A549 (cell line): ENCODE measurements around the gene UBE2D4. TPM values are rescaled to one million over a fixed set of nuclear protein-coding genes. Genes with fewer than 3 reads are reported as not detected.

ENCODE experiments used
- ATAC-seq, 2 experiments: fragments of 200-7000 bp in 1 of 2; fragments of >200 bp in 1 of 2; cut with Nextera tagmentation in 1 of 2; cut with Tn5 transposase in 1 of 2; 3 replicates each; pipeline versions ENCODE4 v1.8.0 to v1.9.1; 2018 to 2020; ENCODE audit warnings: mild to moderate bottlenecking in 1 of 2, moderate library complexity in 1 of 2
- CTCF ChIA-PET: fragments of 300-600 bp; sonication (Branson Sonifier 250); formaldehyde crosslinking; extraction: SDS; loops from one replicate; lab custom pipeline; 2021; ENCODE audit warnings: antibody characterized with exemption, inconsistent platforms; lab: Yijun Ruan, JAX
- POLR2A ChIA-PET: fragments of 350-600 bp; formaldehyde crosslinking; extraction: SDS; loops from one replicate; lab custom pipeline; 2021; ENCODE audit warnings: antibody characterized with exemption, inconsistent platforms; lab: Yijun Ruan, JAX
- DNase-seq, 2 experiments: peaks; one replicate each; pipeline versions ENCODE4 v3.0.0 to v3.0.0-alpha.2; 2011 to 2016; ENCODE audit warnings: low read depth in 1 of 2, low spot score in 1 of 2
- FAIRE-seq: peaks from 2 replicates; lab custom pipeline; 2011; peaks lifted over from hg19 to GRCh38; lab: Jason Lieb, UNC
- H3K27ac ChIP-seq, 2 experiments: fragments of >200 bp; sonication (Bioruptor Twin); formaldehyde crosslinking; 3 replicates each; pipeline ENCODE4 v1.5.1; 2016 to 2017
- H3K4me1 ChIP-seq: fragments of >200 bp; sonication (Bioruptor Twin); formaldehyde crosslinking; 3 replicates; pipeline ENCODE4 v1.6.1; 2016
- H3K4me2 ChIP-seq: fragments of >200 bp; sonication (Bioruptor Twin); formaldehyde crosslinking; 3 replicates; pipeline ENCODE4 v1.6.1; 2016
- H3K4me3 ChIP-seq: fragments of >200 bp; sonication (Bioruptor Twin); formaldehyde crosslinking; 3 replicates; pipeline ENCODE4 v1.5.1; 2016
- H3K9me3 ChIP-seq: fragments of >200 bp; sonication (Bioruptor Twin); formaldehyde crosslinking; 3 replicates; pipeline ENCODE4 v1.6.1; 2016
- BHLHE40 ChIP-seq: IDR thresholded peaks from 2 replicates; pipeline ENCODE4 v1.6.1; 2012; ENCODE audit warnings: low read depth, low read length, inconsistent platforms
- CEBPB ChIP-seq, 2 experiments: fragments of >200 bp in 1 of 2; sonication (Bioruptor Twin) in 1 of 2; formaldehyde crosslinking in 1 of 2; IDR thresholded peaks; 2 replicates each; pipeline ENCODE4 v1.6.1; 2012 to 2016
- CHD2 ChIP-seq: fragments of 150-350 bp; IDR thresholded peaks from 2 replicates; pipeline ENCODE4 v1.6.1; 2014; ENCODE audit warnings: low read length; ENCODE audit not compliant: partially characterized antibody
- CHD4 ChIP-seq: fragments of 200-600 bp; sonication (generic); IDR thresholded peaks from 2 replicates; pipeline ENCODE4 v1.6.1; 2016; ENCODE audit warnings: antibody characterized with exemption, mild to moderate bottlenecking, borderline replicate concordance
- GATA3 ChIP-seq: IDR thresholded peaks from 2 replicates; pipeline ENCODE4 v1.6.1; 2012; ENCODE audit warnings: borderline replicate concordance
- HDAC2 ChIP-seq: fragments of 200-600 bp; sonication (generic); IDR thresholded peaks from 2 replicates; pipeline ENCODE4 v1.6.1; 2016
- HOXA7 ChIP-seq: fragments of 250-450 bp; sonication (Bioruptor Pico); IDR thresholded peaks from 2 replicates; pipeline ENCODE4 v1.5.0; 2020; ENCODE audit warnings: mild to moderate bottlenecking, moderate library complexity
- NR3C1 ChIP-seq: fragments of >200 bp; sonication (Bioruptor Twin); formaldehyde crosslinking; IDR thresholded peaks from 3 replicates; pipeline ENCODE4 v1.6.1; 2017
- PHF8 ChIP-seq: fragments of 200-600 bp; sonication (generic); IDR thresholded peaks from 2 replicates; pipeline ENCODE4 v1.6.1; 2016; ENCODE audit warnings: low read depth, mild to moderate bottlenecking, antibody characterized with exemption, moderate library complexity, borderline replicate concordance
- POLR2AphosphoS2 ChIP-seq: conservative IDR thresholded peaks from 2 replicates; pipeline ENCODE4 v1.6.1; 2012; ENCODE audit warnings: low read length, improper control_type of control experiment, inconsistent platforms
- RNF2 ChIP-seq: fragments of 200-600 bp; sonication (generic); IDR thresholded peaks from 2 replicates; pipeline ENCODE4 v1.6.1; 2016; ENCODE audit warnings: low read depth, mild to moderate bottlenecking, antibody characterized with exemption, moderate library complexity, borderline replicate concordance
- SMC3 ChIP-seq: fragments of >200 bp; sonication (Bioruptor Twin); formaldehyde crosslinking; IDR thresholded peaks from 3 replicates; pipeline ENCODE4 v1.6.1; 2018; ENCODE audit warnings: inconsistent platforms
- TFCP2L1 ChIP-seq: fragments of 250-450 bp; sonication (Bioruptor Pico); IDR thresholded peaks from 2 replicates; pipeline ENCODE4 v1.5.0; 2021; ENCODE audit warnings: mild to moderate bottlenecking
- ZFP36 ChIP-seq: fragments of 450-650 bp; IDR thresholded peaks from 2 replicates; pipeline ENCODE4 v1.6.1; 2014; ENCODE audit warnings: borderline replicate concordance; ENCODE audit not compliant: partially characterized antibody
- ZNF302 ChIP-seq: fragments of 250-450 bp; sonication (Bioruptor Pico); IDR thresholded peaks from 2 replicates; pipeline ENCODE4 v1.9.0; 2021; ENCODE audit warnings: inconsistent platforms, mild to moderate bottlenecking, moderate library complexity
- ZSCAN20 ChIP-seq: fragments of 250-450 bp; sonication (Bioruptor Pico); IDR thresholded peaks from 2 replicates; pipeline ENCODE4 v1.8.0; 2022; ENCODE audit warnings: mild to moderate bottlenecking, moderate library complexity
- WGBS: methylation state at CpG from one replicate; pipeline ENCODE4 v1.1.6; 2017; ENCODE audit errors: missing lambda C conversion rate; 5-methylcytosine and 5-hydroxymethylcytosine counted together
- polyA plus RNA-seq, 4 experiments: library from polyadenylated mRNA; depleted of rRNA in 3 of 4; stranded (reverse); fragments of >200 nt; fragmentation: RNase III in 1 of 4; extraction: RNeasy Plus Mini Kit Qiagen cat#74134 plus additional on column Dnase treatment in 1 of 4; gene quantifications; 2 replicates in 3 of 4; 3 replicates in 1 of 4; pipeline ENCODE4 v1.2.3, GENCODE V29; 2011 to 2017
- TF ChIP-seq, protein P1 (sequence below): fragments of 150-350 bp; IDR thresholded peaks from 2 replicates; pipeline ENCODE4 v1.6.1; 2014; ENCODE audit warnings: low read depth, mild to moderate bottlenecking, low read length
- TF ChIP-seq, protein P2 (sequence below): fragments of >200 bp; sonication (Bioruptor Twin); formaldehyde crosslinking; IDR thresholded peaks from 3 replicates; pipeline ENCODE4 v1.6.1; 2016
- TF ChIP-seq, protein P3 (sequence below): fragments of 250-450 bp; sonication (Bioruptor Pico); IDR thresholded peaks from 2 replicates; pipeline ENCODE4 v1.5.0; 2021; ENCODE audit warnings: mild to moderate bottlenecking, moderate library complexity, borderline replicate concordance
- TF ChIP-seq, protein P4 (sequence below): IDR thresholded peaks from 2 replicates; pipeline ENCODE4 v1.6.1; 2012; ENCODE audit warnings: low read depth, borderline replicate concordance

Gene UBE2D4
- polyA plus RNA-seq, 2 of the 4 experiments (the other 2 are of a cell fraction) = 8.4 to 14.0 TPM

DNA sequence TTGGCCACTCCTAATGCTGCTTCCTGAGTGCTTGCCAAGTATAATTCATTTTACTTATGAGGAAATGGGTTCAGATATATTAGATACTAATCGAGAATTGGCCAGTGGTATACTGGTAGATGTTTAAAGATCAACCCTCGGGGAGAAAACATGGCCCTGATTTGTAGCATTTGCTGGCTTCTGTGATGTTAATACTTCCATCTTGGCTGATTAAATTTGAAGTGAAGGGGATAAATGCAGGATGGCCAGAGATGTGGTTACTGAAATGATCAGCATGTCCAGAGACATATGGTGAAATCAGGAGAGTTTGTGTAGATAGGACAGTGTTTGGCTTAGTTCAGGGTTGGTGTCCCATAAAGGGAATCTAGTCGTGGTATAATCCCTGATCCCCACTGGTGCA is 11.2 kb downstream of the UBE2D4 start:
- TF ChIP-seq GATA3 = no peak
- TF ChIP-seq NR3C1 = no peak
- TF ChIP-seq POLR2AphosphoS2 = no peak
- TF ChIP-seq, protein P1, sequence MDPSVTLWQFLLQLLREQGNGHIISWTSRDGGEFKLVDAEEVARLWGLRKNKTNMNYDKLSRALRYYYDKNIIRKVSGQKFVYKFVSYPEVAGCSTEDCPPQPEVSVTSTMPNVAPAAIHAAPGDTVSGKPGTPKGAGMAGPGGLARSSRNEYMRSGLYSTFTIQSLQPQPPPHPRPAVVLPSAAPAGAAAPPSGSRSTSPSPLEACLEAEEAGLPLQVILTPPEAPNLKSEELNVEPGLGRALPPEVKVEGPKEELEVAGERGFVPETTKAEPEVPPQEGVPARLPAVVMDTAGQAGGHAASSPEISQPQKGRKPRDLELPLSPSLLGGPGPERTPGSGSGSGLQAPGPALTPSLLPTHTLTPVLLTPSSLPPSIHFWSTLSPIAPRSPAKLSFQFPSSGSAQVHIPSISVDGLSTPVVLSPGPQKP = no peak
- TF ChIP-seq CHD2 = no peak
- no peak for TF ChIP-seq PHF8
- TF ChIP-seq ZSCAN20 (CRISPR knock-in tag) = no peak
- no peak for TF ChIP-seq ZFP36
- no peak for TF ChIP-seq ZNF302
- TF ChIP-seq HDAC2 = no peak
- Histone ChIP-seq H3K4me1 (no peaks in the 10 kb centered on the region), H3K27ac (no peak overlapping the region), H3K4me2 (no peak overlapping the region), H3K4me3 (no peak overlapping the region), H3K9me3 (no peaks in the 10 kb centered on the region)
- no peak for DNase-seq
- POLR2A ChIA-PET = no interaction called here
- no peak for FAIRE-seq
- 72% methylated on average over 3 of the region's 3 CpGs for WGBS
- ATAC-seq = no peak
- CTCF ChIA-PET = no interaction called here

DNA sequence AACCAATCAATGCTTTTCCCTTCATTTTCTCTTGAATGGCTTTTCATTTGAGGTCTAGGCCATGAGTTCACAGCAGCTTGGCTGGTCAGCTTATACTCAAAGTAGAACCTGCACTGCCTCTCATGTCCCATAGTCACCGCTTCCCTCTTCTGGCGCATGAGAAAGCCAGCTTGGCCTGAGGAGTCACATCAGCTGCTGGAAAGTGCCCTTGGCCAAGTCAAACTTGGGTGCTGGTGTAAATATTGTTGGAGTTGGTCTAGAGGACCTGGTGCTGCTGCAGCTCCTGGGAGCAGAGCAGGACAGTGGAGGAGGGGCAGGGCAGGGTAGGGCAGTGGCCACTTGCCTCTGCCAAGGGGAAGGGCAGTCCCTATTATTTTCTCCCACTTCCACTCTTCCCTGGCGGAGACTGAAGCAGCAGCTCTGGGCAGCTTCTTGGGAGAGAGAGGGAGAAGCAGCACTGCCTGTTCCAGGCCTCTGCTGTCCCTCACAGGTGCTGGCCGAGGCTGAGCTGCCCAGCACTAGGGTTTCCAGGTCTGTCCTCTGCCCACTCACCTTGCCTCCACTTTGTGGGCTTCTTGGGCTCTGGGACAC is 12.8 kb downstream of the UBE2D4 start:
- H3K27ac ChIP-seq = no peak overlapping the region
- DNase-seq (no peak), ATAC-seq (no peak), FAIRE-seq (no peak)
- H3K4me2 ChIP-seq = no peak overlapping the region
- H3K9me3 ChIP-seq = no peaks in the 10 kb centered on the region
- H3K4me1 ChIP-seq = peaks cover 7% of the 10 kb centered on the region; the same call in 2 of the 3 replicates
- WGBS = 97% methylated on average over 4 of the region's 4 CpGs
- ChIA-PET POLR2A (no interaction called here), CTCF (interaction anchor here (0.6 kb wide), 1 partner anchor 220 kb away, joined by 3 read pairs; no protein-coding TSS in a partner anchor)
- H3K4me3 ChIP-seq = no peak overlapping the region
- TF ChIP-seq, protein P2, sequence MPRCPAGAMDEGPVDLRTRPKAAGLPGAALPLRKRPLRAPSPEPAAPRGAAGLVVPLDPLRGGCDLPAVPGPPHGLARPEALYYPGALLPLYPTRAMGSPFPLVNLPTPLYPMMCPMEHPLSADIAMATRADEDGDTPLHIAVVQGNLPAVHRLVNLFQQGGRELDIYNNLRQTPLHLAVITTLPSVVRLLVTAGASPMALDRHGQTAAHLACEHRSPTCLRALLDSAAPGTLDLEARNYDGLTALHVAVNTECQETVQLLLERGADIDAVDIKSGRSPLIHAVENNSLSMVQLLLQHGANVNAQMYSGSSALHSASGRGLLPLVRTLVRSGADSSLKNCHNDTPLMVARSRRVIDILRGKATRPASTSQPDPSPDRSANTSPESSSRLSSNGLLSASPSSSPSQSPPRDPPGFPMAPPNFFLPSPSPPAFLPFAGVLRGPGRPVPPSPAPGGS = no peak
- TF ChIP-seq TFCP2L1 (CRISPR knock-in tag) = no peak
- no peak for TF ChIP-seq BHLHE40
- TF ChIP-seq SMC3 = no peak
- TF ChIP-seq CEBPB (IDR thresholded peaks at IDR 0.05) = no peak
- no peak for TF ChIP-seq RNF2
- TF ChIP-seq, protein P3, sequence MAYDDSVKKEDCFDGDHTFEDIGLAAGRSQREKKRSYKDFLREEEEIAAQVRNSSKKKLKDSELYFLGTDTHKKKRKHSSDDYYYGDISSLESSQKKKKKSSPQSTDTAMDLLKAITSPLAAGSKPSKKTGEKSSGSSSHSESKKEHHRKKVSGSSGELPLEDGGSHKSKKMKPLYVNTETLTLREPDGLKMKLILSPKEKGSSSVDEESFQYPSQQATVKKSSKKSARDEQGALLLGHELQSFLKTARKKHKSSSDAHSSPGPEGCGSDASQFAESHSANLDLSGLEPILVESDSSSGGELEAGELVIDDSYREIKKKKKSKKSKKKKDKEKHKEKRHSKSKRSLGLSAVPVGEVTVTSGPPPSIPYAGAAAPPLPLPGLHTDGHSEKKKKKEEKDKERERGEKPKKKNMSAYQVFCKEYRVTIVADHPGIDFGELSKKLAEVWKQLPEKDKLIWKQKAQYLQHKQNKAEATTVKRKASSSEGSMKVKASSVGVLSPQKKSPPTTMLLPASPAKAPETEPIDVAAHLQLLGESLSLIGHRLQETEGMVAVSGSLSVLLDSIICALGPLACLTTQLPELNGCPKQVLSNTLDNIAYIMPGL = no peak
- TF ChIP-seq, protein P4, sequence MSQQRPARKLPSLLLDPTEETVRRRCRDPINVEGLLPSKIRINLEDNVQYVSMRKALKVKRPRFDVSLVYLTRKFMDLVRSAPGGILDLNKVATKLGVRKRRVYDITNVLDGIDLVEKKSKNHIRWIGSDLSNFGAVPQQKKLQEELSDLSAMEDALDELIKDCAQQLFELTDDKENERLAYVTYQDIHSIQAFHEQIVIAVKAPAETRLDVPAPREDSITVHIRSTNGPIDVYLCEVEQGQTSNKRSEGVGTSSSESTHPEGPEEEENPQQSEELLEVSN = no peak
- TF ChIP-seq HOXA7 (CRISPR knock-in tag) = no peak
- no peak for TF ChIP-seq CHD4
- no peak for TF ChIP-seq ZFP36
